Common myeloid progenitor, CD34-positive (primary cell): ENCODE results near the gene ASRGL1.

ENCODE experiments used
- CTCF ChIA-PET: fragments of 350-600 bp; sonication (Branson Sonifier 250); formaldehyde crosslinking; loops from one replicate; lab custom pipeline; 2021; ENCODE audit warnings: antibody characterized with exemption; lab: Charles Lee
- POLR2A ChIA-PET: fragments of 350-600 bp; sonication (Branson Sonifier 250); formaldehyde crosslinking; loops from one replicate; lab custom pipeline; 2021; ENCODE audit warnings: antibody characterized with exemption; lab: Charles Lee
- DNase-seq, 3 donors: peaks; one replicate each; pipeline versions ENCODE4 v3.0.0 to v3.0.0-alpha.2; 2013
- H3K27ac ChIP-seq, 2 experiments: 1 replicate in 1 of 2; 2 replicates in 1 of 2; pipeline ENCODE4 v1.7.0; 2013; ENCODE audit warnings: inconsistent platforms in 2 of 2, low read length in 2 of 2, mild to moderate bottlenecking in 2 of 2, low read depth in 1 of 2, moderate library complexity in 1 of 2; ENCODE audit not compliant: severe bottlenecking in 2 of 2, insufficient read depth in 1 of 2, poor library complexity in 1 of 2
- H3K27me3 ChIP-seq, 5 experiments: replicated peaks in 2 of 5; 1 replicate in 3 of 5; 2 replicates in 2 of 5; pipeline versions ENCODE4 v1.6.1 to v1.7.0; 2013; ENCODE audit warnings: low read length in 4 of 5, mild to moderate bottlenecking in 2 of 5, moderate library complexity in 2 of 5, inconsistent platforms in 1 of 5; ENCODE audit not compliant: insufficient read depth in 5 of 5, control insufficient read depth in 4 of 5
- H3K36me3 ChIP-seq, 4 experiments: 1 replicate in 2 of 4; 2 replicates in 2 of 4; pipeline versions ENCODE4 v1.6.1 to v1.7.0; 2013; ENCODE audit warnings: low read length in 3 of 4, control low read depth in 1 of 4, mild to moderate bottlenecking in 1 of 4; ENCODE audit not compliant: control insufficient read depth in 4 of 4, insufficient read depth in 4 of 4
- H3K4me1 ChIP-seq, 4 experiments: 1 replicate in 3 of 4; 2 replicates in 1 of 4; pipeline versions ENCODE4 v1.6.1 to v1.7.1; 2013; ENCODE audit warnings: low read length in 3 of 4, mild to moderate bottlenecking in 3 of 4, control low read depth in 1 of 4, inconsistent platforms in 1 of 4, moderate library complexity in 1 of 4; ENCODE audit not compliant: control insufficient read depth in 4 of 4, insufficient read depth in 4 of 4; ENCODE audit errors: control extremely low read depth in 1 of 4
- H3K4me3 ChIP-seq, 7 experiments: 1 replicate in 4 of 7; 2 replicates in 3 of 7; pipeline versions ENCODE4 v1.5.1 to v1.7.0; 2013; ENCODE audit warnings: mild to moderate bottlenecking in 7 of 7, low read length in 6 of 7, moderate library complexity in 6 of 7, inconsistent platforms in 2 of 7, low read depth in 2 of 7, control low read depth in 1 of 7; ENCODE audit not compliant: insufficient read depth in 4 of 7, control insufficient read depth in 1 of 7; ENCODE audit errors: extremely low read depth in 1 of 7
- H3K9me3 ChIP-seq, 5 experiments: 1 replicate in 4 of 5; 2 replicates in 1 of 5; pipeline versions ENCODE4 v1.6.1 to v1.7.1; 2013; ENCODE audit warnings: low read length in 4 of 5, mild to moderate bottlenecking in 2 of 5, inconsistent platforms in 1 of 5, low read depth in 1 of 5, moderate library complexity in 1 of 5; ENCODE audit not compliant: control insufficient read depth in 4 of 5, insufficient read depth in 2 of 5; ENCODE audit errors: control extremely low read depth in 1 of 5
- WGBS: methylation state at CpG from one replicate; pipeline ENCODE4 v1.1.5; 2013; ENCODE audit not compliant: insufficient coverage; 5-methylcytosine and 5-hydroxymethylcytosine counted together

The ASRGL1 gene

GRCh38 chr11:62401356-62401755 is 64.1 kb downstream of the ASRGL1 start:
- no peak for DNase-seq
- WGBS: 80% methylated on average over 2 of the region's 5 CpGs
- Histone ChIP-seq H3K36me3 (no peaks in the 10 kb centered on the region), H3K4me3 (peak overlapping the region in 2 of 7 experiments; percentile 13 to 57), H3K27me3 (no peaks in the 10 kb centered on the region), H3K27ac (no peak overlapping the region), H3K4me1 (peaks cover 0 to 60% (median 35%) of the 10 kb centered on the region in 4 experiments), H3K9me3 (no peaks in the 10 kb centered on the region)
- ChIA-PET POLR2A (interaction anchor here (0.6 kb wide), 1 partner anchor 1300 kb away, joined by 3 read pairs; no protein-coding TSS in a partner anchor), CTCF (interaction anchor here (1.2 to 2.4 kb wide), 6 partner anchors 9 to 159 kb away, joined by 5 to 12 read pairs (median 8); no protein-coding TSS in a partner anchor)

GRCh38 chr11:62401811-62402210 is 64.6 kb downstream of the ASRGL1 start:
- no peak overlapping the region for H3K27ac ChIP-seq
- peaks cover 0 to 55% (median 34%) of the 10 kb centered on the region in 4 experiments for H3K4me1 ChIP-seq
- peak overlapping the region in 3 of 7 experiments; percentile 33 to 57 (median 41) for H3K4me3 ChIP-seq
- no peak for DNase-seq
- ChIA-PET CTCF (interaction anchor here (0.9 to 2.4 kb wide), 7 partner anchors 9 to 159 kb away, joined by 3 to 12 read pairs (median 7); no protein-coding TSS in a partner anchor), POLR2A (no interaction called here)
- H3K27me3 ChIP-seq: no peaks in the 10 kb centered on the region
- H3K36me3 ChIP-seq: no peaks in the 10 kb centered on the region
- WGBS: 58% methylated on average over 2 of the region's 7 CpGs
- no peaks in the 10 kb centered on the region for H3K9me3 ChIP-seq

- ChIA-PET CTCF (interaction anchor here (0.9 to 2.4 kb wide), 7 partner anchors 10 to 159 kb away, joined by 3 to 12 read pairs (median 7); no protein-coding TSS in a partner anchor), POLR2A (no interaction called here)
- DNase-seq: peak in 2 of 3 donors; percentile 24 to 50
- Histone ChIP-seq H3K36me3 (no peaks in the 10 kb centered on the region), H3K9me3 (no peaks in the 10 kb centered on the region), H3K4me3 (peak overlapping the region in 3 of 7 experiments; percentile 33 to 57 (median 41)), H3K27me3 (no peaks in the 10 kb centered on the region), H3K4me1 (peaks cover 0 to 50% (median 33%) of the 10 kb centered on the region in 4 experiments), H3K27ac (no peak overlapping the region)
- 8% methylated on average over 12 of the region's 15 CpGs for WGBS
Measured at GRCh38 chr11:62402226-62402959, 65.1 kb downstream of the ASRGL1 start.

GRCh38 chr11:62402960-62403730 is 65.9 kb downstream of the ASRGL1 start:
- no peak overlapping the region for H3K4me3 ChIP-seq
- no peaks in the 10 kb centered on the region for H3K9me3 ChIP-seq
- WGBS: 90% methylated on average over 6 of the region's 12 CpGs
- no peaks in the 10 kb centered on the region for H3K36me3 ChIP-seq
- DNase-seq: no peak
- H3K27ac ChIP-seq: no peak overlapping the region
- H3K4me1 ChIP-seq: peaks cover 0 to 42% (median 28%) of the 10 kb centered on the region in 4 experiments
- CTCF ChIA-PET: interaction anchor here (1.0 to 2.4 kb wide), 7 partner anchors 9 to 158 kb away, joined by 4 to 12 read pairs (median 5); no protein-coding TSS in a partner anchor
- no peaks in the 10 kb centered on the region for H3K27me3 ChIP-seq
- POLR2A ChIA-PET: no interaction called here

GRCh38 chr11:62404435-62404834 is 67.2 kb downstream of the ASRGL1 start:
- no peak overlapping the region for H3K4me3 ChIP-seq
- no peaks in the 10 kb centered on the region for H3K9me3 ChIP-seq
- H3K27me3 ChIP-seq: no peaks in the 10 kb centered on the region
- 92% methylated on average over 4 of the region's 6 CpGs for WGBS
- ChIA-PET CTCF (interaction anchor here (1.0 to 1.3 kb wide), 3 partner anchors 10 to 20 kb away, joined by 5 read pairs; no protein-coding TSS in a partner anchor), POLR2A (no interaction called here)
- no peaks in the 10 kb centered on the region for H3K36me3 ChIP-seq
- DNase-seq: no peak
- no peak overlapping the region for H3K27ac ChIP-seq
- H3K4me1 ChIP-seq: peaks cover 0 to 29% (median 16%) of the 10 kb centered on the region in 4 experiments

- Histone ChIP-seq H3K4me3 (no peak overlapping the region), H3K4me1 (peaks cover 0 to 25% (median 13%) of the 10 kb centered on the region in 4 experiments), H3K9me3 (no peaks in the 10 kb centered on the region), H3K27me3 (no peaks in the 10 kb centered on the region), H3K36me3 (no peaks in the 10 kb centered on the region), H3K27ac (no peak overlapping the region)
- DNase-seq: no peak
- POLR2A ChIA-PET: no interaction called here
- CTCF ChIA-PET: interaction anchor here (1.6 kb wide), 1 partner anchor 18 kb away, joined by 4 read pairs; no protein-coding TSS in a partner anchor
- WGBS: 88% methylated on average over 5 of the region's 5 CpGs
Measured at GRCh38 chr11:62404901-62405300, 67.7 kb downstream of the ASRGL1 start.
